GDM1 (cell line): ENCODE data around the gene OR5B3.
"Not testable (repeated sequence)": the region's sequence is repeated elsewhere in the genome, so short reads cannot be mapped to it uniquely, and the experiment has no call there.

ENCODE experiments used
- DNase-seq: peaks from one replicate; lab custom pipeline; 2025; lab: John Stamatoyannopoulos, UW

Gene OR5B3

DNA sequence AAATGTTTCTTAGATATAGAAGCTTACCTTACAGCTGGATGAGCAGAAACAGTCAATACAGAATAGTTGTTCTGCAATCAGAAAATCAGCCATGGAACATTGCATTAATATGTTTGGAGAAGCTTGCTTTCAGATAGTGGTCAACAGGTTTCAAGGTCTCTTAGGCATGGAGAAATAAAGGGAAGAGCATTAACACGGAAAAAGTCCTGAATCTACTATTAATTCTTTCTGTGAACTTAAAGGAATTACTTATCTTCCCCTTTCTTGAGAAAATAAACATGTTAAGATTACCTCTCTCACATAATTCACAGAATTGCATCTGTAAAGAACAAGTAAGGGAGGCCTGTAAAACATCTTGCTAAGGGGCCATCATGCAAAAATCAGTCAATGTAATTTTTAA, at the start of gene OR5B3:
Gene OR5B3 (minus strand): TSS at position 101 of the 400 bp plus-strand sequence. CDS start 3,465 bp downstream, outside the sequence.
- DNase-seq = no peak

DNA sequence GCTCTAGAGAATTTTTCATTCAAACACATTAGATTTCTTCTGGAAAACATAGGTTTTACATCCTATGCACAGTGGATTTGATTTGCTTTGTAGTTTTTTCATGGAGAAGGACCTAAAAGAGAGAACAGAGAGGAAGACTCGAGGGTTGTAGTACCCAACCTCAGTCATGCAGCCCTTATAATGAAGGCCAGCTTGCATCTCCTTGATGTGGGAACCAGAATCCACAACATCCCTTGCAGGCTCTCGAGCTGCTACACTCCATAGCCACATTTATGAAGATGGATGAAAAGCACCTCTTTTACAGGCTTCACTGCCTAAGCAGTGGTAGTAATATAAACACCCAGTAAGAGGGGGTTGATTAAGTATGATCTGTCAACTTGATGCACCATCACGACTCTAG, 44.9 kb upstream of the OR5B3 start:
- DNase-seq = no peak

DNA sequence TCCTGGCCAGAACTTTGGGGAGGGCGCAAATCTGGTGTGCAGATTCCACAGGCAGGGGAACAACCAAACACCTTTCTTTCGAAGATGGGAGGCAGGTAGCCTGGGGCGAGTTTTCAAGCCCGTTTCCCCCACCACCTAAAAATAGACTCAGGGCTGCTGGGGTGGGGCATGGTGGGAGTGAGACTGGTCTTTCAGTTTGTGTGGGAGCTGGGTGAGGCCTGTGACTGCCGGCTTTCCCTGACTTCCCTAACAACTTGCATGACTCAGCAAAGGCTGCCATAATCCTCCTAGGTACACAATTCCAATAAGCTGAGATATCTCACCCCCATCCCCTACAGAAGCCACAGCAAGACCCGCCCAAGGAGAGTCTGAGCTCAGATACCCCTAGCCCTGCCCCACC, 39.6 kb upstream of the OR5B3 start:
- no peak for DNase-seq

DNA sequence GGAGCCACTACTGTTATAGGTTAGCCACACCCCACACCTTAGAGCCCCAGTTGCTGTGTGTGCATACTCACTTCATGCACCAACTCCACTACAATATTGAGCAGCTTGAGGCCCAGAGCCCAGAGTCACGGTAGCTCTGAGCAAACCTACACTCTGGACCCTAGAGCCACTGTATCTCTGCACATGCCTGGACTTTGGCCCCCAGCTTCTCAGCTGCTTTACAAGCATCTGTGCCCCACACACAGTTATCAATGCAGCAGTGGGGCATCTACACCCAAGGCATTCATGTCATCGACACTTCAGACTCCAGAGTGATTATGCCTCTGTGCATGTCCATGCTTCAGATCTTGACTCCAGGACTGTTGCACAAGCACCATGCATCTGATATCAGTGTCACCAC, 37.6 kb upstream of the OR5B3 start:
- DNase-seq = no peak

DNA sequence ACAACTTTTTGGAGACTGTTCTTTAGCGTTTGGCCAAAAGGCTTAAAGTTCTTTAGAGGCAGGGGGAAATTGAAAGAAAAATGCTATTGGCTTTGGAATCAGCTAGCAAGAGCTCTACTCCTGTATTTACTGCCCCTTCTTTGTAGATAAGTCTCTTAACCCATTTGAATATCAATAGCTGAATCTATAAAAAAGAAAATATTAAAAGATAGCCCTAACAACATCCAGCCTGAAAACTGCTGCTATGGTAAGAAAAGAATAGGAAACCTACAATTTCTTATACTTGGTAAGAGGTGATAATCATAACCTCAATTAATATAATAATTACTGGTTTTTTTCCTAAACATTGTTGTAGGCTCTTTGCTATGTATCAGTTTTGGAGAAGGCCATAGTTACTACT, 35.5 kb upstream of the OR5B3 start, which contains the start of gene OR5B12:
Gene OR5B12 (minus strand): TSS at position 101 of the 400 bp plus-strand sequence. CDS start 2,085 bp downstream, outside the sequence.
- no peak for DNase-seq

DNA sequence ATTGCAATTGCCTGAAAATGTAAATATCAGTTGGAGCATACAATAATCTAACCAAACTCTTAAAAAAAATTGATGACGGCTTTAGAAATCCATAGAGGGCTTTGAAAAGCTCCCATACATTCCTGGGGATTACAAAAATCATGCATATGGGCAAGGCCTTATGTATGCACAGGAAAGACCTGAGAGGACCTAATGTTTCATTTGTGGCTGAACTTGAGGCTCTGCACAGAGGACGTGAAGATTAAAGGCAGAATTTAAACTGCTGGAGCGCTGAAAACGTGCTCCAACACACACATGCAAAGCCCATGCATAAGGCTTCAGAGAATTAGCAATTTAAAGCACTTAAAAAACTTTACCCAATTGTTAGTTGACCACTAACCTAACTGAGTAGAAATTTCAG, 31.8 kb upstream of the OR5B3 start:
- no peak for DNase-seq

DNA sequence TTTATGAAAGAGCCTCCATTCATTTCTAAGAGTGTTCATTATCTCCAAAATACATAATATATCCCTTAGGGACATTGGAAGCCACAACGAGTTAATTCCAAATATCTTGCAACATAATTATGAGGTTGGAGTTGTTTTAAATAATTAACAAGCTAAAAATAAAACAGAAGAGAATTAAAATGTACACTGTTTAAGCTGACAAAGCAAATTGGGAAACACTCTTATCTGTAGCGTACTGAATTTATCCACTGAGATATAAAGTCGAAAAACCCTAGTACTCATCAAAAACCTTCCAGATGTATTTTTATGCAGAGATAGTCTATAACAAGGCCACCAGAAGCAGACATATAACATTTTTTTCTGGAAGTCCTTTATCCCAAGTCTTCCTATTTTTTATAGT, 27.5 kb upstream of the OR5B3 start:
- DNase-seq = no peak

DNA sequence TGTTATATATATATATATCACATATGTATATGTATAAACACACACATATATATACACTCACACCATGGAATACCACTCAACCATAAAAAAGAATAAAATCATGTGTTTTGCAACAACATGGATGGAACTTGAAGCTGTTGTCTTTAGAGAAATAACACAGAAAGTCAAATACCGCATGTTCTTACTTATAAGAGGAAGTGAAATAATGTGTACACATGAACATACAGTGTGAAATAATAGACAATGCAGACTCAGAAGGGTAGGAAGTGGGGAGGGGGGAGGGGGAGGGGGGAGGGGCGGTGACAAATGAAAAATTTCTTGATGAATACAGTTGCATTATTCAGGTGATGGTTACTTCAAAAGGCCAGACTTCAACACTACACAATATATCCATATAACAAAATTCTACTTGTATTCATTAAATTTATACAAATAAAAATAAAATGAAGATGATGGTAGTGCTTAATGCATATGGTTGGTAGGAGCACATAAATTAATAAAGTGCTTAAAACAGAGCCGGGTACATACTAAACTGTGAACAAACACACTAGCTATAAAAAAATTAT, 27.0 kb upstream of the OR5B3 start:
- no peak for DNase-seq

DNA sequence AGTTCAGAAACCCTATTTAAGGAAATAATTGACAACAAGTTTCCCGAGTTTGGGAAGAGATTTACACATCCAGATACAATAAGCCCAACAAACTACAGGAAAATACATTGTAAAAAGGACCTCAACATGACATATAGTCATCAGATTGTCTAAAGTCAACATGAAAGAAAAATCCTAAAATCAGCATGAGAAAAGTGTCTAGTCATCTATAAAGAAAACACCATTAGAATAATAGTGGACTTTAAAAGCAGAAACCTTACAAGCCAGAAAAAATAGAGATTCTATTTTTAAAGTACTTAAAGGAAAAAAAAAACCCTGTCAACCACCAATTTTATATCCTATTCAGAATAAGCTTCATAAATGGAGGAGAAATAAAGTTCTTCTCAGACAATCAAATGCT, 22.6 kb upstream of the OR5B3 start:
- DNase-seq = no peak

DNA sequence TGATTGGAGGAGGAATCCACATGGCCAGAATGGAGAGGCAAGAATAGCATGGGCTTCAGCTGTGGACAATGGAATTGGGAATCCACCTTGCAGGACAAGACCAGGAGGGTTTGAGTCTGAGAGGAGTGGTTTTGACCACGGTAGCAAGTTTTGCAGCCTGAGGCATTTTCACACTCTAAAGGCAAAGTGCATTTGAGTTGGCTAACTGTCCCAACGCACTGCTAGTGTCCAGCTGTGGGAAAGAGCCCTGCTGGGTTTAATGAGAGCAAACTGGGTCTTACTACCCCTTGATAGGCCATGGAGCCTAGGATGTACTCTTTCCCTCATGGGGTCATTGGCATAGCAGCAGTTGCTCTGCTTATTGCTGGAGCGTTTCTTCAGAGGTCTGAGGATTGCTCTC, 21.3 kb upstream of the OR5B3 start, which contains the start of gene OR5B2:
Gene OR5B2 (minus strand): TSS at position 101 of the 400 bp plus-strand sequence. CDS start 4,860 bp downstream, outside the sequence.
- no peak for DNase-seq

DNA sequence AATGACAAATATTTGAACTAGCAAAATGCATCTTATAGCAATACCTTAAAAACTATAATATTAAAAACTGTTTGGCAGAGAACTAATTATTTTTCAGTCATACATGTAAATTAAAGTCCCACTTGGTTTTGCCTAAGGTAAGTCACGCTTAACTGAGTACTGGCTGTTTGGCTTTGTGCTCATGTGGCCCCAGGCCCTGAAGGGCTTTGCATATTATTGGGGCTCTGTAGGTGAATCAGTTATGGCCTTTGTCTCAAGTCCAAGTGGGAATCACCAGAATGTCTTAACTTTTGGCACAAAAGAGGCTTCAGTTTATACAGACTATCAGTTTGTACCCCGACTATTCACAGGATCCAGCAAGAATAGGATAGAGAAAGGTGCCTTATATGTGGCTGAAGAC, 7.1 kb downstream of the OR5B3 start:
- not testable (repeated sequence) for DNase-seq

DNA sequence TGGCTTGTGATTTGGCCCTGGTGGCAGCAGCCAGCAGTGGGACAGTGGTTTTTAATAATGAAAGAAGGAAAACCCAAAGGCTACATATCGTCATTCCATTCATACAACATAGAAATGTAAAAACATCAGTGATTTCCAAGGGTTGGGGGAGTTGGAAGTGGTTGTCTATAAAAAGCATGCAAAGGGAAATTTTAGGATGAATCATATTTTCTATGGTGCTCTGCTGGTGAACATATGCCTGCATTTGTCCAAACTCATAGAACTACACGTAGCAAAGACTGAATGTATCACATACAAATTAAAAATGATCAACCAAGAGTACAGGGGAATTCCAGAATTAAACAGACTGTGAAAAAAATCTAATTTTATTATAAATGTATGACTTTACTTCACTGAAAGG, 11.1 kb downstream of the OR5B3 start:
- no peak for DNase-seq

DNA sequence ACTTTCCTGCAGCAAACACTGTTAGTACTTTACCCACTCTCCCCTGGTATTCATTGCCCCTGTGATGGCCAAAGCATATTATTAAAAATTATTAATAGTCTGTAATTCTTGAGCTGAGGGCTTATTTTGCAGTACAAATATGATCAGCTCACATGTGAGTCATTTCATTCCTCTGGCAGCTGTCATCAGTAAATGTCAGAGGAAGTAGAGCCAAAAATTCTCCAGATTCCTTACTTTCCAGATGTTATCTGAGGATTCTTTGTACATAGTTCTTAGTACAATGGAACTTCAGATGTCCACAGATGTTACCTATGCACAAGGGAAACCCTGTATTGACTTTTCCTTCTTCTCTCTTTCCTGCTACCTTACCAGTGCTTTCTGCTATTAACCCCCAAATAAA, 12.5 kb downstream of the OR5B3 start:
- DNase-seq = no peak

DNA sequence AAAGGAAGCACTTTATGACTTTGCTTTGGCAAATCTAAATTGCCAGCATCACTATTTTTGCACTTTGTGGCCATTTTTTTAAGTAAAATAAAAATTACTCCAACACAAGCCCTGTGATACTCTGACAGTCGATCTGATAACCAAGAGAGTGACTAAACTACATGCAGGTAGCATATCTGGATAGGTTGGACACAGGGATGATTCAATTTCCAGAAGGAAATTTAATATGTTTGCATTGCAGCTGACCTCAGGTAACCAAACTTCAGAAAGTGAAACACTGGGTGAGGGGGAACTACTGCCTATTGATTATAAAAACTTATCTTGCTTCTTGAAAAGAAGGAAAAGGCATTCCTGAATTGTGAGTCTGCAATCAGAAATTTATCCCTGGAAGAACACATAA, 13.9 kb downstream of the OR5B3 start:
- DNase-seq = no peak

DNA sequence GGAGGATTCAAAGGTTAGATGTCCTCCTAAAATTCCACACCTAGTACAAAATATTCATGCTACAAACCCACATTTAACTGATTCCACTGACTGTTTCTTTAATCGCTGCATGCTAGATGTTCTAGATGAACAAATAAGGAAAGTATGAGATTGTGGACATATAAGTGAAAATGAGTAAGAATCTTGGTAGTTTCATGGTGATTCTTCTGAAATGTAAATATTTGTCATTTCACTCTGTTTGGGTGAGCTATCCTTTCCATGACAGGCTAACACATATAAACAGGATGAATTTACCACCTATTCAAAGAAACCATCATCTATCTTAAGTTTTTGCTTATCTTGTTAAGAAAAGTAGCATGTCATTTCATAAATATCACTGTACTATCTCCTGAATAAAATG, 14.8 kb downstream of the OR5B3 start:
- no peak for DNase-seq

DNA sequence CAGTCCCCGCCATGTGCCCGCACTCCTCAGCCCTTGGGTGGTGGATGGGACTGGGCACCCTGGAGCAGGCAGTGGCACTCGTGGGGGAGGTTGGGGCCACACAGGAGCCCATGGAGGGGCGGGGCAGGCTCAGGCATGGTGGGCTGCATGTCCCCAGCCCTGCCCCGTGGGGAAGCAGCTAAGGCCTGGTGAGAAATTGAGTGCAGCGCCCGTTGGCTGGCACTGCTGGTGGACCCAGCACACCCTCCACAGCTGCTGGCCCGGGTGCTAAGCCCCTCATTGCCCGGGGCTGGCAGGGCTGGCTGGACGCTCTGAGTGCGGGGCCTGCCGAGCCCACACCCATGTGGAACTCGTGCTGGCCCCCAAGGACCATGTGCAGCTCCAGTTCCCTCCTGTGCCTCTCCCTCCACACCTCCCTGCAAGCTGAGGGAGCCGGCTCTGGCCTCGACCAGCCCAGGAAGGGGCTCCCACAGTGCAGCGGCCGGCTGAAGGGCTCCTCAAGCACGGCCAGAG, 16.1 kb downstream of the OR5B3 start:
- no peak for DNase-seq

DNA sequence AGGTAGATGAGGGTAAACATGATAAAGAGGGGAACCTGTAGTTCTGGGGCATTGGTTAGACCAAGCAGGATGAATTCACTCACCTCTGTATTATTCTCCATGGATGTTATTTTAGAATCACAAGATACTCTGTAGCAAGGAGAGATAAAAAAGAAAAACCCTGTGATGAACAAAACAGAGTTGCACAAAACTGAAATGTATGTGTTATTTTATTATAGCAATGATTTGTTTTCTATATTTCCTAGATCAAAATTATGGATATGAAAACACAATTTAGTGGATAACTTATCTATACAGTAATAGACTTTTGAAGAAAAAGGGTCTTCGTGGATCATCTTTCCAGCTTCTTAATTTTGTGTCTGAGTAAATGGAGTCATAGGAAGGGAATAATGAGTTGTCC, 47.7 kb downstream of the OR5B3 start, which contains the start of gene OR5B17:
Gene OR5B17 (minus strand): TSS at position 101 of the 400 bp plus-strand sequence. CDS start 0 bp downstream, at position 101.
- DNase-seq = no peak

DNA sequence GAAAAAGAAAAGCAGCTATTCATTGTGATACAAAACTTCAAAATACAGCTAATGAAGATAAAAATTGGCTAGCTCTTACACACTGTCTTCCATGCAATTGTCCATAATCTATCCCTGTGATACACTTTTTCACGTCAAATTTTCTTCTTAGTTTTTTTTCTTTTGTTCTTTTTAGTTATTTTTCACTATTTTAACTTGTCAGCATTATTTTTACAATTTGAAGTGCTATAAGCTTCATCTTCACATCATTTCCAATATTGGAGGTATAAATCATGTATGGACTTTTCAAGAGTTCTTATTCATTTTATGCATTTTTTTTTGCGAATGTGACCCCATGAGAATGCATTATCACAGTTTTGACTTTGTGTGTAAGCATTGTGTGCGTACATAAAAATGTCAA, 51.9 kb downstream of the OR5B3 start:
- no peak for DNase-seq
